ENCODE results near the gene SFMBT1.
"Not testable (repeated sequence)": the region's sequence is repeated elsewhere in the genome, so short reads cannot be mapped to it uniquely, and the experiment has no call there.

Gene SFMBT1

DNA sequence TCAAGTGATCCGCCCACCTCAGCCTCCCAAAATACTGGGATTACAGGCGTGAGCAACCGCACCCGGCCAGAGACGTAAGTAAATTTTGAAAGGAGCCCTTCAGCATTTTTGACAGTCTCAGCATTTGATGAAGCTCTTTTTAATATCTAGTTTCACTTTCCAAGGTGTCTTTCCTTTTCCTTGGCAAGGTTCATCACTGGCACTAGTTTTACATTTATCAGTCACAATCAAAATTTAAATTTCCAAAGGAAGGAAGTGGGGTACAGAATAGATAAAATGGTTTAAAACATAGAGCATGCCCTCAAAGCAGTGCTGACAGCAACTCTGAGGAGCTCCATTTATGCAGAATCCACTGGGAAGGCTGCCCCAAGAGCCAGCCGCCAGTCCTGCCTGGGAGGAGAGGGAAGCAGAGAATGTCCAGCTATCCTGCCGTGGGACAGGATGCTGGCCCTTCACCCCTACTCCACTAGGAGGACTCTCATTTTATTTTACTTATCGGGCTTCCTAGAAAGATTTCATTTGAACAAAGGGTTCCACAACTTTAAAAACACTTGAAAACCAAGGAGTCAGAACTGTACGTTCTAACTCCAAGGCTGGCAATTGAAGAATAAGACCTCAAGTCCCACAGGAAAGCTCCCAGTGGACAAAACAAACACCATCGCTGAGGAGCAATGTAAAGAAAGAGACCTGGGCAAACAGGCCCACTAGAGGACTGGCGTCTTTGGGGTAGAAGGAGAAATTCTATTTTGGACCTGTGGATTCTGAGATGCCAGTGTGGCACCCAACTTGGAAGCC lies 9.9 kb downstream of the SFMBT1 start:
- no peak for DNase-seq (ENCODE audit: low read depth)

- not testable (repeated sequence) for DNase-seq (ENCODE audit: low read depth)
Measured at GRCh38 chr3:53035018-53035417, 10.9 kb downstream of the SFMBT1 start.

DNA sequence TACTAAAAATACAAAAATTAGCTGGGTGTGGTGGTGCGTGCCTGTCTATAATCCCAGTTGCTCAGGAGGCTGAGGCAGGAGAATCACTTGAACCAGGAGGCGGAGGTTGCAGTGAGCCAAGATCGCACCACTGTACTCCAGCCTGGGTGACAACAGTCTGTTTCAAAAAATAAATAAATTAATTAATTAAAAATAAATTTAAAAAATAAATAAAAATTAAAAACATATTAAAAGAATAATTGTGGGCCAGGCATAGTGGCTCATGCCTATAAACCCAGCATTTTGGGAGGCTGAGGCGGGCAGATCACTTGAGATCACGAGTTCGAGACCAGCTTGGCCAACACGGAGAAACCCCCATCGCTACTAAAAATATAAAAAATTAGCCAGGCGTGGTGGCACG lies 11.5 kb downstream of the SFMBT1 start:
- DNase-seq (ENCODE audit: low read depth), result not testable (repeated sequence)

- DNase-seq (ENCODE audit: low read depth), result no peak
Measured at GRCh38 chr3:53032609-53033008, 13.3 kb downstream of the SFMBT1 start.

- DNase-seq (ENCODE audit: low read depth), result peak; percentile 26
Measured at GRCh38 chr3:53030619-53031449, 15.0 kb downstream of the SFMBT1 start.

DNA sequence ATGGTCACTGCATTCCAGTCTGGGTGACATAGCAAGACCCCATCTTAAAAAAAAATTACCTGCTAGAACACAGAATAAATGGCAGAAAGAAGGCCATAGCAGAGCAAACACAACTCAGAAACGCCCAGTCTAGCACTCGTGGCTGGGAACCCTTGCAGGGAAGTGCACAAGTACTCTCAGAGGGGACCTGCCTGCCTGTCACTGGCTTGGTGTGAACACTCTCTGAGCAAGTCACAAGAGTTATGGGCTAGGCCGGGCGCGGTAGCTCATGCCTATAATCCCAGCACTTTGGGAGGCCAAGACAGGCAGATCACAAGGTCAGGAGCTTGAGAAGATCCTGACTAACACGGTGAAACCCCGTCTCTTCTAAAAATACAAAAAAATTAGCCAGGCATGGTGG lies 17.2 kb downstream of the SFMBT1 start:
- DNase-seq (ENCODE audit: low read depth), result no peak

- DNase-seq (ENCODE audit: low read depth), result no peak
Measured at GRCh38 chr3:53027254-53027844, 18.5 kb downstream of the SFMBT1 start.

DNA sequence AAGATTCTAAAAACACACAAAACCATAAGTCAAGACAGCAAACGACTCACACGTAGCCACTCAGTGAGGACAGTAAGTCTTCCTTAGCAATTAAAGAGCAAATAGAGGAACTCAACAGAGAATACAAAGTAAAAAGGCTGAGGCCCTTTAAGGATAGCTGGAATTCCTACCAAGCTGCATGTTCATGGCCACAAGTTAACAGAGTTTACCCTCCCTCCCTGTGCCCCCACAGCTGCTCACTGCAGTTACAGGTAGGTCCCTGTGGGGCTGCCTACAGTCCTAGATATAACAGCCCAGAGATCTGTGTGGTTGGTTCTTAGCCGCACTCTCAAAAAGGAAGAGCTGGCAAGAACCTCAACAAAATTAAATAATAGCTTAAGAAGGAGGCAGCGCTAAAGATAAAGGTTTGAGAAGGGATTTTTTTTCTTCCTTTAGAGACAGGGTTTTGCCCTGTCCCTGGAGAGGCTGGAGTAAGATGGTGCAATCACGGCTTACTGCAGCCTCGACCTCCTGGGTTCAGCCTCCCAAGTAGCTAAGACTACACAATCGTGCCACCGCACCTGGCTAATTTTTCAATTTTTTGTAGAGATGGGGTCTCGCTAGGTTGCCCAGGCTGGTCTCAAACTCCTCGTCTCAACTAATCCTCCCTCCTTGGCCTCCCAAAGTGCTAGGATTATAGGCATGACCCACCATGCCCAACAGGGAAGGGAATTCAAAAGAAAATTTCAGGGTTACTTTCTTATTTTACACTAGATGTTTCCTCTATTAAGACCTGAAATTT lies 19.3 kb downstream of the SFMBT1 start:
- no peak for DNase-seq (ENCODE audit: low read depth)

- DNase-seq (ENCODE audit: low read depth), result no peak
Measured at GRCh38 chr3:53024315-53024714, 21.6 kb downstream of the SFMBT1 start.

GRCh38 chr3:53023072-53023823 lies 22.6 kb downstream of the SFMBT1 start:
- DNase-seq (ENCODE audit: low read depth), result no peak

GRCh38 chr3:53022647-53023046 lies 23.2 kb downstream of the SFMBT1 start:
- no peak for DNase-seq (ENCODE audit: low read depth)

GRCh38 chr3:53016236-53016635 lies 29.6 kb downstream of the SFMBT1 start:
- DNase-seq (ENCODE audit: low read depth), result no peak

DNA sequence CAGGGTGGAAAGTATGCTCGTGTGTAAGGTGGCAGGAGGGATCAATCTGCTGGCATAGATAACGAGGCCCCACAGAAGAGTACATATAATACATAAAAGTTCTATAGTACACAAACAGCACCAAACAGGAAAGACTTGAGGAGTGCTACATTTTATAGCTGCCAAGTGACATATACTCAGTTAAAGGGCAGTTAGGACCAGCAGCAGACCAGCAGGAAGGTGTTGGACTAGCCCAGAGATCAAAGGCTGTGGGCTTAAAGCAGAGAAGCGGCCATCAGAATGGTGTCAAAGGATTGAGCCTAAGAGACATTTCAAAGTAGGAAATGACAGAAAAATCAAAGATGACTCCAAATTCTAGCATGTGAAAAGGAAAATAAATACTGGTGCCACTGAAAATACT lies 34.5 kb downstream of the SFMBT1 start:
- no peak for DNase-seq (ENCODE audit: low read depth)

DNA sequence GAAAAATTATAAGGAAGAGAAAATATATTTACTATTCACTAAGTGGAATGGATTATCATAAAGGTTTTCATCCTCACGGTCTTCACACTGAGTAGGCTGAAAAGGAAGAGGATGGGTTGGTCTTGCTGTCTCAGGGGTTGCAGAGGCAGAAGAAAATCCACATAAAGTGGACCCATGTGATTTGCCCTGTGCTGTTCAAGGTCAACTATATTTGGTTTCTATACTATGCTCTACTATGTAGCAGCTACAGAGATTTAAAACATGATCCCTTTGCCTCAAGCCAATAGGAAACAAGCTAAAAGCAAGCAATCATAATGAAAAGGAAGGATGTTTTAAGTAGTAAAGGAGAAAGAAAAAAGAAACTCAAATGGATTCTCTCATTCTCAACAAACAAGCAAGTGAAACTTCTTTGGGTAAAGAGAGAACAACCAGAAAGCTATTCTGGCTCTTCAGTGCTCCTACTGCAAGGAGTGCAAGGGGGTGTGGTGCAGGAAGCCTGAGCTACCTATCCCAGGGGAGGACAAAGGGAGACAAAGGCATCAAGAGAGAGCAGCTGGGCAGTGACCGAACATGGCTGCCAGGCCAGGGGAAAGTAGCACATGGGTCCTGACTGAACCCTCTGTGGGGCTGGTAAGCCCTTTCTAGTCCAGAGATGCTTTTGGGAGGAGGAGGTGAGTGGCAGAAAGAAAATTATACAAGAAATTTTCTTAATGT lies 35.9 kb downstream of the SFMBT1 start:
- no peak for DNase-seq (ENCODE audit: low read depth)

DNA sequence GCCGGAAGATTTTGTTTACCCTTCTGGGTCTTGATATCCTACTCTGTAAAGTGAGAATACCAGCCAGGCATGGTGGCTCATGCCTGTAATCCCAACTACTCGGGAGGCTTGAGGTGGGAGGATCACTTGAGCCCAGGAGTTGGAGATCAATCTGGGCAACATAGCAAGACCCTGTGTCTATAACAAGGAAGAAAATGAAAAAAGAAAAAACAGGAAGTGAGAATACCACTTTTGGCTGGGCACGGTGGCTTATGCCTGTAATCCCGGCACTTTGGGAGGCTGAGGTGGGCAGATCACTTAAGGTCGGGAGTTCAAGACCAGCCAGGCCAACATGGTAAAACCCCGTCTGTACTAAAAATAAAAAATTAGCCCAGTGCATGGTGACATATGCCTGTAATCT lies 36.9 kb downstream of the SFMBT1 start:
- no peak for DNase-seq (ENCODE audit: low read depth)

DNA sequence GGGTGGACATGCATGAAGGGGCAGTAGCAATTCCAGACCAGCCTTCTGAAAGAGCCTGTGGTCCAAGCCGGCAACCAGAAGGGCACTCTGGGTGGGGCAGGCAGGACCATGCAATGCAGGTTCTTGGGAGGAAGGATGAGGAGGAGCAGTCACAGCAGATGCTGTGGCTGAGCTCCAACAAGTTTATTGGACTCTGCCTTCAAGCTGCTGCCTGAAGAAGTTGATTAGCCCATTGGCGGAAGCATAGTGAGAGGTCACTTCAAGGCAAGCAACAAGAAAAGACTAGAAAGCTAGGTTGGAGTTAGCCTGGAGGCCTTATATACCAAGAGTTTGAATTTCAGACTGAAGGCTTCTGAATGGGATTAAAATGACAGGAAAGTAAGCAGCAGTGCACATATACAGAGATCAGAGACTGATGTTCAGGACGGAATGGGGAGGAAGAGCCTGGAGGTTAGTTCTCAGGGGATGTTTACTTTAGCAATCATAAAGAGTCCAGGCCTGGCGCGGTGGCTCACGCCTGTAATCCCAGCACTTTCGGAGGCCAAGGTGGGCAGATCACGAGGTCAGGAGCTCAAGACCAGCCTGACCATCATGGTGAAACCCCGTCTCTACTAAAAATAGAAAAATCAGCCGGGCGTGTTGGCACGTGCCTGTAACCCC lies 39.9 kb downstream of the SFMBT1 start:
- no peak for DNase-seq (ENCODE audit: low read depth)

DNA sequence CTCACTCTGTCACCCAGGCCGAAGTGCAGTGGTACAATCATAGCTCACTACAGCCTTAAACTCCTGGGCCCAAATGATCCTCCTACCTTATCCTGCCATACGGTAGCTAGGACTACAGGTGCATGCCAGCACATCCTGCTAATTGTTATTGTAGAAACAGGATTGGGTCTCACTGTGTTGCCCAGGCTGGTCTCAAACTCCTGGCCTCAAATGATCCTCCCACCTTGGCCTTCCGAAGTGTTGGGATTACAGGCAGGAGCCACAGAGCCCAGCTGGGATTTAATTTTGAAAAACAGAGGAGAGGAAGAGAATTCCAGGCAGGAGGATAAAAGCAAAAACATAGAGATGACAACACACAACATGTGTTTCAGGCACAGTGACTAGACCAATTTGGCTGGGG lies 40.5 kb downstream of the SFMBT1 start:
- DNase-seq (ENCODE audit: low read depth), result no peak

- DNase-seq (ENCODE audit: low read depth), result no peak
Measured at GRCh38 chr3:53003320-53003719, 42.6 kb downstream of the SFMBT1 start.

GRCh38 chr3:52998771-52999513 lies 46.9 kb downstream of the SFMBT1 start:
- DNase-seq (ENCODE audit: low read depth), result no peak
